Measurements from ENCODE around the gene GSTO2. TPM values are rescaled to one million over a fixed set of nuclear protein-coding genes. Genes with fewer than 3 reads are reported as not detected.
A peak's percentile ranks its signal among the peaks of the same experiment; 100 is the strongest.

Gene GSTO2
- total RNA-seq, 4 donors from 2014 or later, result 1.9 to 17.1 (median 10.6) TPM

- H3K9me3 ChIP-seq, result no peaks in the 10 kb centered on the region
- TF ChIP-seq EP300 (IDR thresholded peaks at IDR 0.05; ENCODE audit: low read depth), result no peak
- no peak for TF ChIP-seq CTCF (IDR thresholded peaks at IDR 0.05)
- no peak for TF ChIP-seq POLR2AphosphoS5 (IDR thresholded peaks at IDR 0.05)
- no peak for TF ChIP-seq POLR2A (IDR thresholded peaks at IDR 0.05)
- intact Hi-C loops (cut with DNase I; ENCODE audit: low total_unique reads), result no loop called here
- 62% methylated on average over 7 of the region's 7 CpGs; no CpG with 5 or more reads in 1 of the 2 donors for WGBS, 2 donors (ENCODE audit: low coverage in 1 of 2)
- in situ Hi-C loops (cut with MboI; ENCODE audit: low pct_ligation_motif_present in 1 of 4, low pct_unique_long_range_greater_than_20kb in 1 of 4, low sequenced_read_pairs in 3 of 4), result no loop called here
- no peaks in the 10 kb centered on the region for H3K36me3 ChIP-seq
- H3K27me3 ChIP-seq, result no peaks in the 10 kb centered on the region
- no peak overlapping the region for H3K4me3 ChIP-seq
- peak overlapping the region in 2 of 4 donors; percentile 34 to 90 for H3K27ac ChIP-seq
- H3K4me1 ChIP-seq, result peaks cover 18 to 82% (median 48%) of the 10 kb centered on the region in 4 donors
- peak; percentile 47 for DNase-seq
These were observed 53.4 kb downstream of the GSTO2 start for GRCh38 chr10:104322416-104322782.

GRCh38 chr10:104323085-104323484 lies 54.1 kb downstream of the GSTO2 start:
- 80 to 87% methylated on average over 1 of the region's 1 CpG for WGBS, 2 donors (ENCODE audit: low coverage in 1 of 2)
- in situ Hi-C loops (cut with MboI; ENCODE audit: low pct_ligation_motif_present in 1 of 4, low pct_unique_long_range_greater_than_20kb in 1 of 4, low sequenced_read_pairs in 3 of 4) (no loop called here), intact Hi-C loops (cut with DNase I; ENCODE audit: low total_unique reads) (no loop called here)
- H3K9me3 ChIP-seq, result no peaks in the 10 kb centered on the region
- no peak for TF ChIP-seq POLR2A (IDR thresholded peaks at IDR 0.05)
- TF ChIP-seq POLR2AphosphoS5 (IDR thresholded peaks at IDR 0.05), result no peak
- TF ChIP-seq CTCF (IDR thresholded peaks at IDR 0.05), result no peak
- TF ChIP-seq EP300 (IDR thresholded peaks at IDR 0.05; ENCODE audit: low read depth), result no peak
- no peaks in the 10 kb centered on the region for H3K36me3 ChIP-seq
- no peak for DNase-seq
- H3K4me3 ChIP-seq, result no peak overlapping the region
- H3K4me1 ChIP-seq, result peaks cover 25 to 88% (median 54%) of the 10 kb centered on the region in 4 donors
- no peaks in the 10 kb centered on the region for H3K27me3 ChIP-seq
- H3K27ac ChIP-seq, result peak overlapping the region in 2 of 4 donors; percentile 34 to 90

GRCh38 chr10:104323760-104324201 lies 54.8 kb downstream of the GSTO2 start:
- H3K4me1 ChIP-seq, result peaks cover 32 to 94% (median 60%) of the 10 kb centered on the region in 4 donors
- no peak overlapping the region for H3K4me3 ChIP-seq
- H3K27me3 ChIP-seq, result no peaks in the 10 kb centered on the region
- WGBS, 2 donors (ENCODE audit: low coverage in 1 of 2), result 95% methylated on average over 4 of the region's 4 CpGs; no CpG with 5 or more reads in 1 of the 2 donors
- in situ Hi-C loops (cut with MboI; ENCODE audit: low pct_ligation_motif_present in 1 of 4, low pct_unique_long_range_greater_than_20kb in 1 of 4, low sequenced_read_pairs in 3 of 4), result no loop called here
- H3K9me3 ChIP-seq, result no peaks in the 10 kb centered on the region
- intact Hi-C loops (cut with DNase I; ENCODE audit: low total_unique reads), result no loop called here
- TF ChIP-seq POLR2AphosphoS5 (IDR thresholded peaks at IDR 0.05) (no peak), CTCF (IDR thresholded peaks at IDR 0.05) (no peak), POLR2A (IDR thresholded peaks at IDR 0.05) (no peak), EP300 (IDR thresholded peaks at IDR 0.05; ENCODE audit: low read depth) (no peak)
- peak overlapping the region in 2 of 4 donors; percentile 1 to 90 for H3K27ac ChIP-seq
- no peaks in the 10 kb centered on the region for H3K36me3 ChIP-seq
- no peak for DNase-seq

- intact Hi-C loops (cut with DNase I; ENCODE audit: low total_unique reads), result no loop called here
These were observed 55.3 kb downstream of the GSTO2 start for GRCh38 chr10:104324221-104324686.

More at GRCh38 chr10:104324221-104324686, 55.3 kb downstream of the GSTO2 start:
- Histone ChIP-seq H3K27me3 (no peaks in the 10 kb centered on the region), H3K36me3 (no peaks in the 10 kb centered on the region), H3K4me1 (peaks cover 36 to 94% (median 61%) of the 10 kb centered on the region in 4 donors), H3K9me3 (no peaks in the 10 kb centered on the region), H3K27ac (peak overlapping the region; percentile 45 to 90 (median 58)), H3K4me3 (no peak overlapping the region)
- DNase-seq, result no peak
- TF ChIP-seq POLR2AphosphoS5 (IDR thresholded peaks at IDR 0.05) (no peak), CTCF (IDR thresholded peaks at IDR 0.05) (no peak), EP300 (IDR thresholded peaks at IDR 0.05; ENCODE audit: low read depth) (no peak), POLR2A (IDR thresholded peaks at IDR 0.05) (no peak)
- in situ Hi-C loops (cut with MboI; ENCODE audit: low pct_ligation_motif_present in 1 of 4, low pct_unique_long_range_greater_than_20kb in 1 of 4, low sequenced_read_pairs in 3 of 4), result no loop called here
- WGBS, 2 donors (ENCODE audit: low coverage in 1 of 2), result 57 to 65% methylated on average over 2 to 9 of the region's 9 CpGs

All from transverse colon (tissue), 4 donors.